ENCODE results near the gene PFKFB2.

GRCh38 chr1:207028884-207029650, 24.0 kb upstream of the PFKFB2 start:
- TF ChIP-seq GABPA (IDR thresholded peaks at IDR 0.05; ENCODE audit: low read depth) (no peak), CTCF (IDR thresholded peaks at IDR 0.05; ENCODE audit: insufficient read depth, low read length) (no peak)

Data from HL-60 (cell line).